CD4-positive, alpha-beta T cell (primary cell): ENCODE results near the gene PBLD. TPM values are rescaled to one million over a fixed set of nuclear protein-coding genes. Genes with fewer than 3 reads are reported as not detected.
"Not testable (repeated sequence)": the region's sequence is repeated elsewhere in the genome, so short reads cannot be mapped to it uniquely, and the experiment has no call there.

Experiments used
- ATAC-seq: fragments of 200-7000 bp; cut with Tn5 transposase; one replicate; pipeline ENCODE4 v1.10.0; 2022; ENCODE audit warnings: mild to moderate bottlenecking; ENCODE audit not compliant: poor library complexity
- CTCF ChIA-PET: fragments of 350-600 bp; sonication (Branson Sonifier 250); formaldehyde crosslinking; loops from one replicate; lab custom pipeline; 2021; ENCODE audit warnings: antibody characterized with exemption, inconsistent platforms; lab: Charles Lee
- POLR2A ChIA-PET: fragments of 350-600 bp; sonication (Branson Sonifier 250); formaldehyde crosslinking; loops from one replicate; lab custom pipeline; 2021; ENCODE audit warnings: antibody characterized with exemption, inconsistent platforms; lab: Charles Lee
- DNase-seq, 14 experiments: peaks; one replicate each; pipeline ENCODE4 v3.0.0-alpha.2; 2013 to 2020; ENCODE audit warnings: mixed read lengths in 2 of 14
- H3K27ac ChIP-seq, 2 donors: one replicate each; pipeline versions ENCODE4 v1.5.1 to v1.7.0; 2013; ENCODE audit warnings: low read length in 2 of 2, low read depth in 1 of 2, mild to moderate bottlenecking in 1 of 2
- H3K27me3 ChIP-seq, 2 experiments: 1 replicate in 1 of 2; 2 replicates in 1 of 2; pipeline versions ENCODE4 v1.6.1 to v1.7.0; 2013; ENCODE audit warnings: low read length in 2 of 2, control low read depth in 1 of 2, mild to moderate bottlenecking in 1 of 2, moderate library complexity in 1 of 2; ENCODE audit not compliant: insufficient read depth in 2 of 2, control insufficient read depth in 1 of 2
- H3K36me3 ChIP-seq: one replicate; pipeline ENCODE4 v1.6.1; 2013; ENCODE audit warnings: low read length, control low read depth; ENCODE audit not compliant: insufficient read depth
- H3K4me1 ChIP-seq: one replicate; pipeline ENCODE4 v1.6.1; 2013; ENCODE audit warnings: low read length, control low read depth; ENCODE audit not compliant: insufficient read depth
- H3K4me3 ChIP-seq: one replicate; pipeline ENCODE4 v1.5.1; 2013; ENCODE audit warnings: mild to moderate bottlenecking, low read length, moderate library complexity
- H3K9me3 ChIP-seq, 2 experiments: 1 replicate in 1 of 2; 2 replicates in 1 of 2; pipeline versions ENCODE4 v1.6.1 to v1.7.0; 2013; ENCODE audit warnings: low read length in 2 of 2, mild to moderate bottlenecking in 2 of 2, control low read depth in 1 of 2, moderate library complexity in 1 of 2; ENCODE audit not compliant: control insufficient read depth in 1 of 2, insufficient read depth in 1 of 2
- H3K27ac Mint-ChIP-seq: one replicate; pipeline ENCODE4 v1.8.0; 2020; ENCODE audit warnings: mixed read lengths
- H3K27me3 Mint-ChIP-seq: one replicate; pipeline ENCODE4 v1.8.0; 2021; ENCODE audit warnings: mixed read lengths
- H3K36me3 Mint-ChIP-seq: one replicate; pipeline ENCODE4 v1.8.0; 2021; ENCODE audit warnings: low read depth, mixed read lengths
- H3K4me1 Mint-ChIP-seq: one replicate; pipeline ENCODE4 v1.8.0; 2021; ENCODE audit warnings: low read depth, mixed read lengths
- H3K4me3 Mint-ChIP-seq: one replicate; pipeline ENCODE4 v1.8.0; 2020; ENCODE audit warnings: mild to moderate bottlenecking, mixed read lengths
- H3K9me3 Mint-ChIP-seq: one replicate; pipeline ENCODE4 v1.8.0; 2020; ENCODE audit warnings: mixed read lengths
- intact Hi-C, 2 experiments: fragments of 100-400 bp; cut with DNase I in 1 of 2; cut with micrococcal nuclease in 1 of 2; formaldehyde crosslinking; loops; one replicate each; pipeline versions ENCODE4 v1.15.1 to v1.9.0; 2023 to 2025; cut with DNase I, micrococcal nuclease
- total RNA-seq, 174 experiments: library from RNA in 2 of 174; stranded (reverse) in 2 of 174; gene quantifications; one replicate each; pipeline ENCODE4 v1.2.3 and lab custom pipeline; 2021 to 2026
- TF ChIP-seq, protein P1 (sequence below): fragments of 200-600 bp; IDR thresholded peaks from one replicate; pipeline ENCODE4 v1.8.0; 2022; ENCODE audit warnings: antibody characterized with exemption, mild to moderate bottlenecking

PBLD gene
- total RNA-seq, 2 experiments from 2014 or later: 1.6 to 1.7 TPM

DNA sequence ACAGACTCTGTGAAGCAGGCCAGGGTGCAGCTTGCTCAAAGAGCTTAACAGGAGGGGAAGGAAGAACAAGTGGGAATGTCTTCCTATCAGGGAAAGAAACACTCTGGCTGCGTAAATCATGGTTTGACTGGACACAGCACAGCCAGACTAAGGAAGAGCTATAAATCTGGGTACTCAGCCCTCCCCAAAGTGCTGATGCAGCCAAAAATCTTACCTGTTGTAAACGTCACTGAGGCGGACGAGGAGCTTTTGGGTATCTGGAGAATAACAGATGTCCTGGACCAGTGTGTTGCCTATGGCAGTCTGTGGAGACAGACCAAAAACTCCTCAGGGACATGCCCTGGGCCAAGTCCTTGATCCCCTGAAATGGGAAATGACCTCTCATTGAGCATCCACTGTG, 44.0 kb downstream of the PBLD start:
- no peaks in the 10 kb centered on the region for H3K4me1 Mint-ChIP-seq
- ChIA-PET CTCF (no interaction called here), POLR2A (no interaction called here)
- H3K36me3 ChIP-seq: no peaks in the 10 kb centered on the region
- H3K27me3 ChIP-seq: no peaks in the 10 kb centered on the region
- TF ChIP-seq, protein P1, sequence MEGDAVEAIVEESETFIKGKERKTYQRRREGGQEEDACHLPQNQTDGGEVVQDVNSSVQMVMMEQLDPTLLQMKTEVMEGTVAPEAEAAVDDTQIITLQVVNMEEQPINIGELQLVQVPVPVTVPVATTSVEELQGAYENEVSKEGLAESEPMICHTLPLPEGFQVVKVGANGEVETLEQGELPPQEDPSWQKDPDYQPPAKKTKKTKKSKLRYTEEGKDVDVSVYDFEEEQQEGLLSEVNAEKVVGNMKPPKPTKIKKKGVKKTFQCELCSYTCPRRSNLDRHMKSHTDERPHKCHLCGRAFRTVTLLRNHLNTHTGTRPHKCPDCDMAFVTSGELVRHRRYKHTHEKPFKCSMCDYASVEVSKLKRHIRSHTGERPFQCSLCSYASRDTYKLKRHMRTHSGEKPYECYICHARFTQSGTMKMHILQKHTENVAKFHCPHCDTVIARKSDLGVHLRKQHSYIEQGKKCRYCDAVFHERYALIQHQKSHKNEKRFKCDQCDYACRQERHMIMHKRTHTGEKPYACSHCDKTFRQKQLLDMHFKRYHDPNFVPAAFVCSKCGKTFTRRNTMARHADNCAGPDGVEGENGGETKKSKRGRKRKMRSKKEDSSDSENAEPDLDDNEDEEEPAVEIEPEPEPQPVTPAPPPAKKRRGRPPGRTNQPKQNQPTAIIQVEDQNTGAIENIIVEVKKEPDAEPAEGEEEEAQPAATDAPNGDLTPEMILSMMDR: no peak
- no peaks in the 10 kb centered on the region for H3K36me3 Mint-ChIP-seq
- intact Hi-C loops: no loop called here
- no peak overlapping the region for H3K27ac ChIP-seq
- H3K27me3 Mint-ChIP-seq: no peaks in the 10 kb centered on the region
- H3K4me3 ChIP-seq: no peak overlapping the region
- H3K27ac Mint-ChIP-seq: no peak overlapping the region
- no peak for ATAC-seq
- H3K9me3 ChIP-seq: no peaks in the 10 kb centered on the region
- H3K4me3 Mint-ChIP-seq: no peak overlapping the region
- no peak for DNase-seq
- no peaks in the 10 kb centered on the region for H3K4me1 ChIP-seq
- H3K9me3 Mint-ChIP-seq: no peaks in the 10 kb centered on the region

DNA sequence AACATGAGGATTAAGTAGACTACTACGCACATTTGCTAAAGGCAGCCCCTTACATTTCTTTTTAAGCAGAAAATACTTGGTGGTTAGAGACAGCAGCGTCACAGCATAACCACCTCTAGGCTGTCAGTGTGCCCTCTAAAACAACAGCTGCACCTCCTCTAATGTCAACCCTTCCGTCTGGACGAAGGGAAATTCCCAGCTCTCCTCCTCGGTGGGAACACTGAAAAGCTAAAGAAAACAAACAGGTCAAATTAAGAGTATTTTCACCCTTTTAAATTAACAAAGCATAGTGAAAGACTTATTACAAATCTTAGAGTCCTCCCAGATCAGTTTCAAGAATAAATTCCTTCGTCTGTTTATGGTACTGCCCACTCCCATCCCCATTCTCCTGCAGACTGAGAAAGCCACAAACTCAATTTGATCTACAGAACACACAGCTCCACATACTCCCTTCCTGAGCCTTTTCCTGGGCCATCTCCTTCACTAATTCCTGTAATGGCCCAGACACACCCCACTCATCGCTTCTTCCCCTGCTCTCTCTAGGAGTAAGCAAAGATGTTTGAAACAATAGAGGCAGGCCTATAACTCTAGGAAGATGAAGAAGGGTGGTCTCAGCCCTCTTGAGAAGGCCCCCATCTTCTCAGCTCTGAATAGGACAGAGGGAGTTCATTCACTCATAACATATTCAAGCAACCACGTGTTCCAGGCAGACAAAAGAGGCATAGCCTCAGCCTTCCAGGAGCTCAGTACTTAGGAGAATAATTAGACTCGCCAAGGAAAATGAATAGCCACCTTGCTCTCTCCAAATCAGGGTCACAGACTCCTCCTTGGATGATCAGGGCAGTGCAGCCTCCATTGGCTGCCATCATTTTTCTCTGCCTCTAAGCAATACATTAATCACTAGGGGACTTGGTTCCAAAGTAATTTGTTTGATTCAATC, 48.4 kb downstream of the PBLD start:
- ChIA-PET POLR2A (no interaction called here), CTCF (interaction anchor here (0.6 to 1.2 kb wide), 2 partner anchors 19 to 553 kb away, joined by 3 read pairs; no protein-coding TSS in a partner anchor)
- TF ChIP-seq, protein P1: no peak

DNA sequence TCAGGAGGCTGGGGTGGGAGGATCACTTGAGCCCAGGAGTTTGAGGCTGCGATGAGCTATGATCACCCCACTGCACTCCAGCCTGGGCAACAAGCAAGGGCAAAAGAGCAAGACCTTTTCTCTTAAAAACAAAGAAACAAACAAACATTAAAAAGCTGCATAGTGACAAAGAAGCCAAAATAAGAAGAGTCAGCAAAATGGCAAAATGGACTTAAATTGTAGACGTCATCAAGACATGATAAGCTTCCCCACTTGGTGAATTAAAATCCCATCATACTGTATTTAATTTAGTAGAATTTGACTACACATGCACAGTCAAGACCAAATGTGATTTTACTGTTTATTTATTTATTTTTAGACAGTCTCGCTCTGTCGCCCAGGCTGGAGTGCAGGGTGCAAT, 52.0 kb downstream of the PBLD start:
- Mint-ChIP-seq H3K4me1 (no peaks in the 10 kb centered on the region), H3K27ac (no peak overlapping the region), H3K27me3 (no peaks in the 10 kb centered on the region), H3K36me3 (peaks cover 5% of the 10 kb centered on the region), H3K4me3 (no peak overlapping the region), H3K9me3 (peaks cover 6% of the 10 kb centered on the region)
- intact Hi-C loops: no loop called here
- H3K27me3 ChIP-seq: no peaks in the 10 kb centered on the region
- H3K36me3 ChIP-seq: no peaks in the 10 kb centered on the region
- ATAC-seq (no peak), DNase-seq (no peak)
- no peak overlapping the region for H3K27ac ChIP-seq
- no peaks in the 10 kb centered on the region for H3K4me1 ChIP-seq
- no peak overlapping the region for H3K4me3 ChIP-seq
- ChIA-PET POLR2A (interaction anchor here (0.8 kb wide), 1 partner anchor 33 kb away, joined by 3 read pairs; no protein-coding TSS in a partner anchor), CTCF (no interaction called here)
- H3K9me3 ChIP-seq: peaks cover 5 to 15% of the 10 kb centered on the region in 2 experiments
- TF ChIP-seq, protein P1: no peak

More for the DNA sequence above, 48.4 kb downstream of the PBLD start:
- H3K27ac ChIP-seq: no peak overlapping the region
- Mint-ChIP-seq H3K4me3 (no peak overlapping the region), H3K27ac (no peak overlapping the region), H3K9me3 (no peaks in the 10 kb centered on the region), H3K4me1 (no peaks in the 10 kb centered on the region), H3K36me3 (no peaks in the 10 kb centered on the region), H3K27me3 (no peaks in the 10 kb centered on the region)
- no peak overlapping the region for H3K4me3 ChIP-seq
- no peaks in the 10 kb centered on the region for H3K36me3 ChIP-seq
- ATAC-seq (no peak), DNase-seq (no peak)
- no peaks in the 10 kb centered on the region for H3K27me3 ChIP-seq
- intact Hi-C loops: no loop called here
- H3K4me1 ChIP-seq: no peaks in the 10 kb centered on the region
- peaks cover 0 to 2% of the 10 kb centered on the region in 2 experiments for H3K9me3 ChIP-seq

DNA sequence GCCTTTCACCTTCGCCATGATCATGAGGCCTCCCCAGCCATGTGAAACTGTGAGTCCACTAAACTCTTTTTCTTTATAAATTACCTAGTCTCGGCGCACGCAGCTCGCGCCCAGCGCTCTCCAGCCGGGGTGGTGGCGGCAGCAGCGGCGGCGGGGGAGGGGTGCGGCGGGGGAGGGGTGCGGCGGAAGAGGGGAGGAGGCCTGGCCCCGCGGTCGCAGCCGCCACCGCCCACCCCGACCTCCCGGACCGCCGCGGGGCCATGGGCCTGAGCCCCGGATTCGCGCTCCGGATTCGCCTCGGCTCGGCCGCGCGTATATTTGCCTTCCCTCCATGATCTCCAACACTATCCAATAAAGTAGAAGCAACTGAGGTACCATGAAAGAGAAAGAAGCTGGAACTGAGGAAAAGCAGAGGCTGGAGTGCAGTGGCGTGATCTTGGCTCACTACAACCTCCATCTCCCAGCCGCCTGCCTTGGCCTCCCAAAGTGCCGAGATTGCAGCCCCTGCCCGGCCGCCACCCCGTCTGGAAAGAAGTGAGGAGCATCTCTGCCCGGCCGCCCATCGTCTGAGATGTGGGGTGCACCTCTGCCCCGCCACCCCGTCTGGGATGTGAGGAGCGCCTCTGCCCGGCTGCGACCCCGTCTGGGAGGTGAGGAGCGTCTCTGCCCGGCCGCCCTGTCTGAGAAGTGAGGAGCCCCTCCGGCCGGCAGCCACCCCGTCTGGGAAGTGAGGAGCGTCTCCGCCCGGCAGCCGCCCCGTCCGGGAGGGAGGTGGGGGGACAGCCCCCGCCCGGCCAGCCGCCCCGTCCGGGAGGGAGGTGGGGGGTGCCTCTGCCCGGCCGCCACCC, 53.6 kb downstream of the PBLD start:
- H3K36me3 Mint-ChIP-seq, H3K27me3 Mint-ChIP-seq, H3K4me3 ChIP-seq, H3K4me1 Mint-ChIP-seq, H3K4me3 Mint-ChIP-seq, H3K27ac ChIP-seq, H3K4me1 ChIP-seq, H3K36me3 ChIP-seq, H3K27me3 ChIP-seq, H3K9me3 Mint-ChIP-seq, POLR2A ChIA-PET, ATAC-seq, CTCF ChIA-PET, DNase-seq, H3K27ac Mint-ChIP-seq, intact Hi-C loops: not testable (repeated sequence)
- H3K9me3 ChIP-seq: peaks cover 5 to 15% of the 10 kb centered on the region in 2 experiments
